ENCODE data around the gene SMC5.
"Not testable (repeated sequence)": the region's sequence is repeated elsewhere in the genome, so short reads cannot be mapped to it uniquely, and the experiment has no call there.

The SMC5 gene

GRCh38 chr9:70278305-70278704 lies 19.5 kb downstream of the SMC5 start:
- no peak for DNase-seq

- DNase-seq: no peak
Measured at GRCh38 chr9:70283848-70284247, 25.1 kb downstream of the SMC5 start.

DNA sequence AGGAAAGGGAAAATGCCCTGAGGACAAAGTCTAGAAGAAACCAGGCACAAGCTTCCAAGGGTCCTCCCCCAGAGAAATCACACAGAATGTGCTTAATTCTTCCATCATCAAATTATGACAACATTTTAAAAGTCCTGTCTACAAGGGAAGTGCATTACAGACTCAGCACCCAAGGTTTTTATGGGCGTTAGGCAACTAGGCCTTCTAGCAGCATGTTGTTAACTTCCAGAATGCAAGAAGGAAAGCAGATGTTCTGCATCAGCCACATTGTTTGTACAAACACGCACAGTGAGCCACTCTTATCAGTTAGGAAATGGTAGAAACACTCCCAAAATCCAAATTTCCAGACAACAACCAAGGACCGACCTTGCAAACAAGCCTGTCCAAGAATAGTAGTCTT lies 26.5 kb downstream of the SMC5 start:
- no peak for DNase-seq

- DNase-seq: no peak
Measured at GRCh38 chr9:70285981-70286598, 27.3 kb downstream of the SMC5 start.

- no peak for DNase-seq
Measured at GRCh38 chr9:70290626-70291025, 31.8 kb downstream of the SMC5 start.

- DNase-seq: no peak
Measured at GRCh38 chr9:70291446-70291845, 32.7 kb downstream of the SMC5 start.

GRCh38 chr9:70292253-70292652 lies 33.5 kb downstream of the SMC5 start:
- DNase-seq: no peak

GRCh38 chr9:70293214-70293613 lies 34.4 kb downstream of the SMC5 start:
- no peak for DNase-seq

DNA sequence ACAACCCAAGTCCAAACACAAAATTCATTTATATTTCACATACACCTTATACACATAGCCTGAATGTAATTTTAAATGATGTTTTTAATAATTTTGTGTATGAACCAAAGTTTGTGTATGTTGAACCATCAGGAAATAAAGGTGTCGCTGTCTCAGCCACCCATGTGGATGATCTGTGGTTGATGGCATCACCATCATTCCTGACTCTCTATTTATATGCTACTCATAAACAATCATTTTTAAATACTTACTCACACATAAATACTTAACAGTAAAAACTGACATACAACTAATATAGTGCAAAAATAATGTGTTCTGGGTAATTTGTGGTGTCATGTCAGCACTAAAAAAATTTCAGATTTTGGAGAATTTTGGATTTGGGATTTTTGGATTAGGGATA lies 38.4 kb downstream of the SMC5 start:
- DNase-seq: no peak

- DNase-seq: no peak
Measured at GRCh38 chr9:70298245-70298771, 39.5 kb downstream of the SMC5 start.

DNA sequence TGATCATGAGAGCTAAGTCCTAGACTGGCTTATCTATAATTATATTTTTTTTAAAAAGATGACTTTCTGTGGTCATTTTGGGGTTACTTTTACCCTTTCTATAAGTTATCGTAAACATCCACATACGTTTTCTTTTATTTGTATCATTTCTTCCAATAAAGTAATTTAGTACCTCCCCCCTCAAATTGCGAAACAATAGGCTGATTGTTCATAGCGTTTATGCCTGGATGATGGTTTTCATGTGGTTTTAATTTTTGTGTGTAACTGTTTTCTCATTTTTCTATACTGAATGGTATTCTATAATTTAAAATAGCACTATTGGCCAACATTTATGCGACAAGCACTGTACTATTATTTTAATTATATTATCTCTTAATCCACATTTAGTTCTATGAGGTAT lies 44.5 kb downstream of the SMC5 start:
- no peak for DNase-seq

DNA sequence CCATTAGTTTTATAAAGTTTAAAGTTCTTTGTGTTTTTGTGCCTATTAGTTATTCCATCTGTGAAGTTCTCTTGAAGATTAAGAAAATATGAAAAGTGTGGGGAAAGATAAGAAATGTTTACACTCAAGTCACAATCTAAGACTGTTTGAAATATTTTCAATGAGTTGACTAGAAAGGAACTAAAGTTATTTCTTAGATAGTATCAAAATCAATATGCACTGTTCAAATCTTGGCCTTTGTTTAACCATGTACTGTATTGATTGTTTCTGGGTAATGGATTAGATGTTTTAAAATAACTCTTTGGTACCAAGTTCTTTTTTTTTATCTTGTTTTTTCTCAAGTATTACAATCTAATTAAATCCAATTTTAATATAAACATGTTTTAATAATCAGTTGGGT lies 46.0 kb downstream of the SMC5 start:
- DNase-seq: no peak

DNA sequence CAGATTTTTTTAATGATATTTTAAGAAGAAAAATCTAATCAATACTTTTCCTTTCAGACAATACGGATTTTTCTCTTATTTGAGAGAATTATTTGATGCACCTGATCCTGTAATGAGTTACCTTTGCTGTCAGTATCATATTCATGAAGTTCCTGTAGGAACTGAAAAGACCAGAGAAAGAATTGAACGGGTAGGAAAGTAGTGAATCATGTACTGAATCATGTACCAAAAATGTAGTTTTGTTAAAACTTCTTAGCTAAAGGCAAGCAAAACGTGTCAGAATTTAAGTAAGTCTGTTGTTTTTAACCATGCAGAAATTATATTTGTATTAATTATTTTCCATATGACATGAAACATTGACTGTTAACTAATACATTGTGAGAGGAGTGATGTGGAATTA lies 56.6 kb downstream of the SMC5 start:
- no peak for DNase-seq

DNA sequence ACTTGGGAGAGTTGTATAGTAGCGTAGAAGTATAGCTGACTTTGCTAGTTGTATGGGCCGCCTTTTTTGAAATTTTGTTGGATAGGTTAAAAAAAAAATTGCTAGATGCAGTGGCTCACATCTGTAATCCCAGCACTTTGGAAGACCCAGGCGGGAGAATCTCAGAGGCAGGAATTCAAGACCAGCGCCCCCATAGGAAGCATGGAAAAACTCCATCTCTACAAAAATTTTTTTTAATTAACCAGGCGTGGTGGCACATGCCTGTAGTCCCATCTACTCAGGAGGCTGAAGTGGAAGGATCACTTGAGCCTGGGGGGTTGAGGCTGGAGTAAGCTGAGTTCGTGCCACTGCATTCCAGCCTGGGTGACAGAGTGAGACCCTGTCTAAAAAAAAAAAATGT lies 59.2 kb downstream of the SMC5 start:
- no peak for DNase-seq

- no peak for DNase-seq
Measured at GRCh38 chr9:70322096-70322495, 63.3 kb downstream of the SMC5 start.

GRCh38 chr9:70324963-70325362 lies 66.2 kb downstream of the SMC5 start:
- no peak for DNase-seq

GRCh38 chr9:70328625-70329024 lies 69.8 kb downstream of the SMC5 start:
- not testable (repeated sequence) for DNase-seq

DNA sequence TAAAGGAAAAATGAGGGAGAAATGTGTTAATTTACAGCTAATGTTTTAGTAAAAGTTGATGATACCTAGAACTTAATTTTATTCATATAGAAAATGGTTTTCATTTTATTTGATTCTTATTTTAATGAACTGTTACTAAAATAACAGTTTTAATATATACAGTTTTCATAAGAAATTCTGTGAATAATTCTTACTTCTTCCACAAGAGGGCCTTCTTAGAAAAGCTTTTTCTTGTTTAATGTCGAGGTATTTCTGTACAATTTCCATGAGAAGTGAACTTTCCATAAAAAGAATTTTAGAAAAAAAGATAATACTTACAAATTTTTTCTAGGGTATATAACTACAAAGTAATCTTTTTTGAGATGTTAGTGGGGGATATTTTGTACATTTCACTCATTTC lies 81.8 kb downstream of the SMC5 start:
- DNase-seq: no peak

DNA sequence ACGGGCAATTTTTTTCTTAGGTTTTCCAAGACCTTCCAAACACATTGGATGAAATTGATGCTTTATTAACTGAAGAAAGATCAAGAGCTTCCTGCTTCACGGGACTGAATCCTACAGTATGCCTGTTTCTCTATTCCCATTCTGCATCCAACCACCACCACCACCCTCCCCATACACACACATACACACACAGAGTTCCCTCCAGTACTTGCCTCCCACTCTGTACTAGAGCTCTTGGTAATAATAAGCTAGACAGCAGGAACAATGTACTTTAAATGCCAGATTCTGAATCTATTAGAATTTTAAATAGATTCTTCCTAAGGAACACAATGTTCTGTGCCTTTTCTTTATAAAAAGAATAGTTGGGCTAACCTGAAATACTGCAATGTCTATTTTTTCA lies 88.3 kb downstream of the SMC5 start:
- no peak for DNase-seq

- no peak for DNase-seq
Measured at GRCh38 chr9:70352356-70352755, 93.6 kb downstream of the SMC5 start.

GRCh38 chr9:70352802-70353201 lies 94.0 kb downstream of the SMC5 start:
- DNase-seq: no peak

- DNase-seq: no peak
Measured at GRCh38 chr9:70355801-70356200, 97.0 kb downstream of the SMC5 start.

GRCh38 chr9:70362952-70363351 lies 104.2 kb downstream of the SMC5 start:
- DNase-seq: no peak

DNA sequence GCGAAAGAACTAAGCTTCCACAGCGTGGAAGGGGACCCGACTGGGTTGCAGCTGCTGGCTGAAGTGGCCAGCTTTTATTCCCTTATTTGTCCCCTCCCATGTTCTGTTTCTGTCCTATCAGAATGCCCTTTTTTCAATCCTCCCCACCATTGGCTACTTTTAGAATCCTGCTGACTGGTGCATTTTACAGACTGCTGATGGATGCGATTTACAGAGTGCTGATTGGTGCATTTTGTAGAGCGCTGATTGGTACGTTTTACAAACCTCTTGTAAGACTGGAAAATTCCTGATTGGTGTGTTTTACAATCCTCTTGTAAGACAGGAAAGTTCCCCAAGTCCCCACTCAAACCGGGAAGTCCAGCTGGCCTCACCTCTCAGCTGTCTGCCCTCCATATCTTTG lies 105.0 kb downstream of the SMC5 start:
- no peak for DNase-seq

- no peak for DNase-seq
Measured at GRCh38 chr9:70367305-70367930, 108.6 kb downstream of the SMC5 start.
